ENCODE results near the gene TMOD2. TPM values are rescaled to one million over a fixed set of nuclear protein-coding genes. Genes with fewer than 3 reads are reported as not detected.

Gene TMOD2
- total RNA-seq, 2 donors from 2014 or later, result 9.1 to 13.1 TPM

DNA sequence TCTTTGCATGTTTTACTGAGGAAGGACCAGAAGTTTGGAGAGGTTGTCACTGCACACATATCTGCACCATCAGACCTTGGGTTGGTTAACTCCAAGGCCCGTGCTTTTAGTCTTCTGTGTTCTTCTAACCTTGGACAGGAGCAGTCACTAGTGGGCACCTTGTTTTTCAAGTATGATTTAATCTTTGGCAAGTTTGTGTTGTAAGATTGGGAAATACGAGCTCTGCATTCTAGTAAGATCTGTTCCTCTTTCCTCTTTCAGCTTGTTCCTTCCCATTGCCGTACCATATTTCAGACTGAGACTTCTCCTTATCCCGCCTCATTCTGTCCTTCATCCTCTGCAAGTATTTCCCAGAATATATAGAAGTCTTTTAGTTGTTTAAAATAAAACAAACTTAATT lies 5.1 kb downstream of the TMOD2 start:
- Histone ChIP-seq H3K27me3 (replicated peaks; ENCODE audit: insufficient read depth) (no peaks in the 10 kb centered on the region), H3K36me3 (no peaks in the 10 kb centered on the region), H3K9me3 (no peaks in the 10 kb centered on the region), H3K4me1 (ENCODE audit: control insufficient read depth in 1 of 2, low read depth in 2 of 2) (peaks cover 7 to 9% of the 10 kb centered on the region in 2 donors), H3K27ac (no peak overlapping the region), H3K4me3 (no peak overlapping the region)
- TF ChIP-seq CTCF (IDR thresholded peaks at IDR 0.05), result no peak
- ATAC-seq (ENCODE audit: insufficient number of reproducible peaks, low FRiP score, low read depth) (no peak), DNase-seq (ENCODE audit: low spot score) (no peak)

- DNase-seq (ENCODE audit: low spot score) (no peak), ATAC-seq (ENCODE audit: insufficient number of reproducible peaks, low FRiP score, low read depth) (no peak)
- peaks cover 4 to 5% of the 10 kb centered on the region in 2 donors for H3K4me1 ChIP-seq (ENCODE audit: control insufficient read depth in 1 of 2, low read depth in 2 of 2)
- no peak overlapping the region for H3K4me3 ChIP-seq
- no peak overlapping the region for H3K27ac ChIP-seq
- H3K27me3 ChIP-seq (replicated peaks; ENCODE audit: insufficient read depth), result no peaks in the 10 kb centered on the region
- H3K36me3 ChIP-seq, result no peaks in the 10 kb centered on the region
- H3K9me3 ChIP-seq, result no peaks in the 10 kb centered on the region
- TF ChIP-seq CTCF (IDR thresholded peaks at IDR 0.05), result no peak
Measured at GRCh38 chr15:51757450-51757849, 6.1 kb downstream of the TMOD2 start.

DNA sequence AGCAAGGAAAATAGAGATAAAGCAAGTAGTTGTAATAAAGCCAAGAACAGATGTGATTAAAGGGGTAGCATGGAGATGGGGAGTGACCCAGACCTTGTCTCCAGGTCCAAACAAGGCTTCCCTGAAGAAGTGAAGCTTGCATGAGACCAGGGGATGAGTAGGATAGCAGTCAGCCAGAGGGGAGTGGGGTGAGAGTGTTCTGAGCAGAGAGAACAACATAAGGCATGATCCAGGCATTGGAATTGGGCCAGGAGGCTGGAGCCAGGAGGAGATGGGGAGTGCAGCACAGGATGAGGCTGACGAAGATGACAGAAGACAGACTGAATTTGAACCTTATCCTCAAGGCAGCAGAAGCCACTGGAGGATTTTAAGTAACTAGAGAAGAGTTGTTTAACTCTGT lies 7.2 kb downstream of the TMOD2 start:
- Histone ChIP-seq H3K27ac (no peak overlapping the region), H3K36me3 (no peaks in the 10 kb centered on the region), H3K27me3 (replicated peaks; ENCODE audit: insufficient read depth) (no peaks in the 10 kb centered on the region), H3K4me1 (ENCODE audit: control insufficient read depth in 1 of 2, low read depth in 2 of 2) (no peaks in the 10 kb centered on the region), H3K9me3 (no peaks in the 10 kb centered on the region), H3K4me3 (no peak overlapping the region)
- no peak for TF ChIP-seq CTCF (IDR thresholded peaks at IDR 0.05)
- DNase-seq (ENCODE audit: low spot score) (no peak), ATAC-seq (ENCODE audit: insufficient number of reproducible peaks, low FRiP score, low read depth) (no peak)

- no peaks in the 10 kb centered on the region for H3K9me3 ChIP-seq
- no peaks in the 10 kb centered on the region for H3K36me3 ChIP-seq
- H3K27me3 ChIP-seq (replicated peaks; ENCODE audit: insufficient read depth), result no peaks in the 10 kb centered on the region
- no peaks in the 10 kb centered on the region for H3K4me1 ChIP-seq (ENCODE audit: control insufficient read depth in 1 of 2, low read depth in 2 of 2)
- TF ChIP-seq CTCF (IDR thresholded peaks at IDR 0.05), result no peak
- H3K4me3 ChIP-seq, result no peak overlapping the region
- ATAC-seq (ENCODE audit: insufficient number of reproducible peaks, low FRiP score, low read depth) (no peak), DNase-seq (ENCODE audit: low spot score) (no peak)
- H3K27ac ChIP-seq, result no peak overlapping the region
Measured at GRCh38 chr15:51759557-51760070, 8.2 kb downstream of the TMOD2 start.

- TF ChIP-seq CTCF (IDR thresholded peaks at IDR 0.05), result no peak
- Histone ChIP-seq H3K36me3 (no peaks in the 10 kb centered on the region), H3K4me1 (ENCODE audit: control insufficient read depth in 1 of 2, low read depth in 2 of 2) (no peaks in the 10 kb centered on the region), H3K27me3 (replicated peaks; ENCODE audit: insufficient read depth) (no peaks in the 10 kb centered on the region), H3K4me3 (no peak overlapping the region), H3K27ac (no peak overlapping the region), H3K9me3 (no peaks in the 10 kb centered on the region)
- DNase-seq (ENCODE audit: low spot score) (no peak), ATAC-seq (ENCODE audit: insufficient number of reproducible peaks, low FRiP score, low read depth) (no peak)
Measured at GRCh38 chr15:51760805-51761204, 9.4 kb downstream of the TMOD2 start.

Measured in thoracic aorta (tissue), 2 donors.